Stomach (tissue), 9 donors: ENCODE data around the gene FAM81A. TPM values are rescaled to one million over a fixed set of nuclear protein-coding genes. Genes with fewer than 3 reads are reported as not detected.

Experiments used
- DNase-seq, 2 donors: peaks; one replicate each; pipeline versions ENCODE4 v3.0.0 to v3.0.0-alpha.2; 2013 to 2019
- H3K27ac ChIP-seq, 5 donors: fragments of 200-600 bp in 4 of 5; sonication (generic) in 4 of 5; one replicate each; pipeline ENCODE4 v1.5.1; 2013 to 2019; ENCODE audit warnings: mild to moderate bottlenecking in 1 of 5, moderate library complexity in 1 of 5
- H3K27me3 ChIP-seq, 3 donors: fragments of 200-600 bp; sonication (generic); one replicate each; pipeline ENCODE4 v1.5.1; 2017 to 2019; ENCODE audit warnings: mixed run types in 1 of 3
- H3K36me3 ChIP-seq, 4 donors: fragments of 200-600 bp; sonication (generic); 1 replicate in 3 of 4; 2 replicates in 1 of 4; pipeline ENCODE4 v1.5.1; 2016 to 2019
- H3K4me1 ChIP-seq, 4 donors: fragments of 200-600 bp; sonication (generic); one replicate each; pipeline ENCODE4 v1.5.1; 2016 to 2019
- H3K4me3 ChIP-seq, 4 donors: fragments of 200-600 bp; sonication (generic) in 3 of 4; one replicate each; pipeline ENCODE4 v1.5.1; 2016 to 2019; ENCODE audit warnings: mild to moderate bottlenecking in 1 of 4
- H3K9me3 ChIP-seq, 4 donors: fragments of 200-600 bp; sonication (generic); one replicate each; pipeline ENCODE4 v1.5.1; 2016 to 2019
- CTCF ChIP-seq, 7 experiments: fragments of 450-650 bp in 4 of 7; fragments of 200-600 bp in 3 of 7; sonication (generic) in 3 of 7; IDR thresholded peaks; one replicate each; pipeline ENCODE4 v1.5.1; 2016 to 2019; ENCODE audit warnings: antibody characterized with exemption in 7 of 7, control low read depth in 2 of 7, mild to moderate bottlenecking in 1 of 7
- EP300 ChIP-seq: sonication (generic); formaldehyde crosslinking; IDR thresholded peaks from one replicate; pipeline ENCODE4 v1.6.1; 2017; ENCODE audit warnings: antibody characterized with exemption
- POLR2A ChIP-seq, 4 donors: fragments of 450-650 bp; IDR thresholded peaks; one replicate each; pipeline ENCODE4 v1.6.1; 2016; ENCODE audit warnings: antibody characterized with exemption in 4 of 4, control low read depth in 2 of 4, mild to moderate bottlenecking in 1 of 4, moderate library complexity in 1 of 4
- POLR2AphosphoS5 ChIP-seq, 3 donors: sonication (generic); formaldehyde crosslinking; IDR thresholded peaks; one replicate each; pipeline ENCODE4 v1.6.1; 2016; ENCODE audit warnings: antibody characterized with exemption in 3 of 3
- WGBS, 5 donors: extraction: QIAGEN DNeasy Blood & Tissue Kit in 3 of 5; methylation state at CpG; one replicate each; pipeline versions ENCODE4 v1.1.5 to v1.1.7; 2013 to 2018; 5-methylcytosine and 5-hydroxymethylcytosine counted together
- intact Hi-C: fragments of 100-400 bp; cut with DNase I; formaldehyde crosslinking; loops from one replicate; pipeline ENCODE4 v1.15.1; 2023; ENCODE audit warnings: low total_unique reads
- polyA plus RNA-seq, 3 donors: library from polyadenylated mRNA; stranded (reverse); fragments of 200-250 nt; gene quantifications; one replicate each; pipeline ENCODE4 v1.2.3, GENCODE V29; 2013
- total RNA-seq, 5 donors: library from RNA; depleted of rRNA; stranded (reverse); fragments of >200 nt; gene quantifications; one replicate each; pipeline versions ENCODE4 v1.1.0 to v1.2.3, GENCODE V29; 2014 to 2016
- donor health status: healthy with polysubstance abuse.
- donor health status: Bipolar disorder and iron deficiency.
- donor health status: healthy.

Gene FAM81A
- total and polyA plus RNA-seq, 8 donors, result 0.14 to 5.4 (median 0.84) TPM; not detected in 2

- intact Hi-C loops, result no loop called here
- no peak for TF ChIP-seq EP300
- TF ChIP-seq POLR2A (IDR thresholded peaks at IDR 0.05), result no peak
- no peak for TF ChIP-seq POLR2AphosphoS5 (IDR thresholded peaks at IDR 0.05)
- no peak for TF ChIP-seq CTCF (IDR thresholded peaks at IDR 0.05)
- WGBS, 5 donors, result 57 to 66% (median 64%) methylated on average over 2 of the region's 2 CpGs
- no peak for DNase-seq
- no peaks in the 10 kb centered on the region for H3K27me3 ChIP-seq
- H3K36me3 ChIP-seq, result no peaks in the 10 kb centered on the region
- no peak overlapping the region for H3K4me3 ChIP-seq
- peaks cover 0 to 34% (median 17%) of the 10 kb centered on the region in 4 donors for H3K4me1 ChIP-seq
- no peak overlapping the region for H3K27ac ChIP-seq
- no peaks in the 10 kb centered on the region for H3K9me3 ChIP-seq
Measured at GRCh38 chr15:59413577-59413976, 24.4 kb upstream of the FAM81A start.

- intact Hi-C loops, result no loop called here
- Histone ChIP-seq H3K9me3 (no peaks in the 10 kb centered on the region), H3K36me3 (no peaks in the 10 kb centered on the region), H3K4me3 (no peak overlapping the region), H3K4me1 (peaks cover 0 to 14% (median 7%) of the 10 kb centered on the region in 4 donors), H3K27me3 (no peaks in the 10 kb centered on the region), H3K27ac (no peak overlapping the region)
- TF ChIP-seq EP300 (no peak), POLR2AphosphoS5 (IDR thresholded peaks at IDR 0.05) (no peak), POLR2A (IDR thresholded peaks at IDR 0.05) (no peak), CTCF (IDR thresholded peaks at IDR 0.05) (no peak)
- WGBS, 5 donors, result 70 to 89% (median 75%) methylated on average over 4 of the region's 4 CpGs
- no peak for DNase-seq
Measured at GRCh38 chr15:59416816-59417215, 21.2 kb upstream of the FAM81A start.

GRCh38 chr15:59419170-59419569 is 18.8 kb upstream of the FAM81A start:
- Histone ChIP-seq H3K36me3 (no peaks in the 10 kb centered on the region), H3K27ac (no peak overlapping the region), H3K4me1 (no peaks in the 10 kb centered on the region), H3K27me3 (peaks cover 0 to 10% (median 0%) of the 10 kb centered on the region in 3 donors), H3K4me3 (no peak overlapping the region), H3K9me3 (no peaks in the 10 kb centered on the region)
- intact Hi-C loops, result no loop called here
- 50 to 68% (median 65%) methylated on average over 1 of the region's 1 CpG for WGBS, 5 donors
- no peak for TF ChIP-seq POLR2AphosphoS5 (IDR thresholded peaks at IDR 0.05)
- TF ChIP-seq CTCF (IDR thresholded peaks at IDR 0.05), result no peak
- TF ChIP-seq POLR2A (IDR thresholded peaks at IDR 0.05), result no peak
- TF ChIP-seq EP300, result no peak
- DNase-seq, result no peak

- TF ChIP-seq POLR2AphosphoS5 (IDR thresholded peaks at IDR 0.05), result no peak
- no peak for TF ChIP-seq CTCF (IDR thresholded peaks at IDR 0.05)
- no peak for TF ChIP-seq POLR2A (IDR thresholded peaks at IDR 0.05)
- TF ChIP-seq EP300, result no peak
- H3K27me3 ChIP-seq, result peaks cover 0 to 10% (median 0%) of the 10 kb centered on the region in 3 donors
Measured at GRCh38 chr15:59420108-59420507, 17.9 kb upstream of the FAM81A start.

More at GRCh38 chr15:59420108-59420507, 17.9 kb upstream of the FAM81A start:
- intact Hi-C loops, result no loop called here
- H3K4me3 ChIP-seq, result no peak overlapping the region
- no peaks in the 10 kb centered on the region for H3K4me1 ChIP-seq
- no peaks in the 10 kb centered on the region for H3K36me3 ChIP-seq
- H3K9me3 ChIP-seq, result no peaks in the 10 kb centered on the region
- 71 to 84% (median 75%) methylated on average over 3 of the region's 3 CpGs for WGBS, 5 donors
- H3K27ac ChIP-seq, result no peak overlapping the region
- DNase-seq, result no peak
